Stromal cell of bone marrow (primary cell): ENCODE results near the gene VWF.

Experiments
- DNase-seq: peaks from one replicate; pipeline ENCODE4 v3.0.0-alpha.2; 2012; ENCODE audit warnings: low read depth

VWF gene

DNA sequence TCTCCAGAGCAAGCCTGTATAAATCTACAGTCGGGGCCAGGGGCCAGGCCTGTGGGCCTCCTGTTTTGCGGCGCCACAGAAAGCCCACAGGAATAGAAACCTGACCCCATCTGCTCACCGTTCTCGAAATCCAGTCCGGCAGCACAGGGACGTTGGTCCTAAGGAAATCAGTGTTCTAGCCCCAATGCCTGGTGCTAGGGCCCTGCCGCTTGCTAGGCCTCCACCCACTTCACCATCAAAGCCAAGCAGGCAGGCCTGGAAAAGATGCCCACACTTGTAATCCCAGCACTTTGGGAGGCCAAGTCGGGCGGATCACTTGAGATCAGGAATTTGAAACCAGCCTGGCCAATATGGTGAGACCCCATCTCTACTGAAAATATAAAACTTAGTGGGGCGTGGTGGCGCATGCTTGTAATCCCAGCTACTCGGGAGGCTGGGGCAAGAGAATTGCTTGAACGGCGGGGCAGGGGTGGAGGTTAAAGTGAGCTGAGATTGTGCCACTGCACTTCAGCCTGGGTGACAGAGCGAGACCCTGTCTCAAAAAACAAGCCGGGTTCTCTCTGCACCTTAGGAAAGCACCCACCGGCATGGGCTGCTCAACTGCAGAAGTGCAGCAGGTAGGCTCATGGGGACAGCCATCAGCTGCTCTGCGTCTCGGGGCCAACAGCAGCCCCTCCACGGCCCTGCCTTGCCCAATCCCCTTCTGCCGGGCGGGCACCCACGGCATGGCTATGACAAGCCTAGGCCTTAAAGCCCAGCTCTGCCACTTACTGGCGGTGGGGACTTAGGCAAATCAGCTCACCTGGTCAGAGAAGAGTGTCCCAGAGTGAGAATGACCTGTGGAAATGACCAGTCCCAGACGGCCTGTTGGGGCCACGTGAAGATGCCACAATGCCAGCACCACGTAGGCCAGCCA, 47.4 kb downstream of the VWF start:
- no peak for DNase-seq

DNA sequence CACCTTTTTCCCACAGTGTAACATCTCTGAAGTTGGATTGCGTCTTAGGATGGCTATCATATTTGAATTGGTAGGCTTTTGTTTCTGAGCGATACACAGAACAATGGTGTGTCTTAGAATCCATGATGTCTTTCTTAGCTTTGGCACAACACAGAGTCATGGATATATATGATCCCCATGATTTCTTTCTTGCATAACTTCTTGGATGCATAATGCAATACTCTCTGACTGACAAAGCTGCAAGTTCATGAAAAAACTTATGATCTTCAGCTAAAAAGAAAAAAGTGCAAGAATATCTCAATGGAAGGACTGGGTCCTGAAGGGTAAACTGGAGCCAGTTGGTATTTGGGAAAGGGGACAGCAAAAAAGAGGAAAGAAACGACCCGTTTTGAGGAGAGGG, 48.1 kb downstream of the VWF start:
- no peak for DNase-seq

DNA sequence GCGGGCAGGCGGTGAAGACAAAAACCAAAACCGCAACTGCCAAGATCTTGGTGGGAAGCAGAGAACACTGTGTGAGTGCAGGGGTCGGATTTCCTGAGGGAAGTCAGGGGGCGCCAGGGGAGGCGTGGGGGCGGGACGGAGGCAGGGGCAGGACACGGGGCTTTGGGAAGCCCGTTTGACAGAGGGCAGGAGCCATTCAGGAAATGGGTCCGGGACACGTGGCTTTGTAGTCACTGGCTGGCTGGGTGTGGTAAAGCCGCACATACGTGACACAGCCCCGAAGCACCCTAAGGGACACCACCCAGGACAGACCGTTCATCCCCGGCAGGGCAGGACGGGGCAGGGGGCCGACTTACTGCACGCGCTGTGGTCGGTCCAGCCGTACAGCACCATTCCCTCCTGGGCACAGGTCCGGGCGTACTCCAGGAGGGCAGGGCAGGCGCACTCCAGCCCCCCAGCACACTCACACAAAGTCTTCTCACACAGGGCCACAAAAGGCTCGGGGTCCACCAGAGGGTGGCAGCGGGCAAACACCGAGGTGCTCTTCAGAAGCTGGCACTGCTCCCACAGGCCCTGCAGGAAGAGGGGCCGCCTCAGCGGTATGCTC, 49.4 kb downstream of the VWF start:
- no peak for DNase-seq

DNA sequence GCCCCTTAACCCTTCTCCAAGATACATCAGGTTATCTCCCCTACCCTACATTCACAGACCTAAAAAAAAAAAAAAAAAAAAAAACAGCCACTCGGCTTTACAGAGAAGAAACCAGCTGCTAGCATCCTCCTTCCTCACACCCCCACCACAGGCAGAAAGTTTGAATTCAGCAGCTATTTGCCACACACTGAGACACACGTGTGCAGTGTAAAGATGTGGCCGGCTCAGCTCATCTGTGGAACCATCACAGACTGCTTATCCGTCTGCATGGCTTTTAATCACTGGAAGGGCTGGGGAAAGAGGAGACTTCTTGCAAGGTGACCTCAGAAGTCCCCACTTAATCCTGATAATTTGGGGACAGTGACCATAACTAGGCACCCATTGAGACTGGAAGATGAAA, 50.0 kb downstream of the VWF start:
- no peak for DNase-seq

DNA sequence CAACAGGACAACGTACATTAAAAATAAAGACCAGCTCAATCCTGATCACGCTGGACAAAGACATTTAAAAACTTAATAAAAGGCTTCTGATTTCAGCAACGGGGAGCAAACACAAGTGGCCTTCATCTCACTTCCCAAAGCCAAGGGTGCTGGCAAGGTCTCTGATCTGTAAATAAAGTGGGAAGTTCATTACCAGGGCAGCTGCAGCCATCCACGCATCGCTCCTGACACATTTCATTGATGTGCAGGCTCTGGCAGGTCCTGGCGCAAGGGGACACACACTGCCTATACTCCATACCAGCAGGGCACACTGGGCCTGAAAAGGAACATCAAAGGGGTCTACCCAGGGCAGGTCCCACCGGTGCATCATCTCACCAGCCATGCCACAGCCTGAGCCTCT, 51.0 kb downstream of the VWF start:
- no peak for DNase-seq

DNA sequence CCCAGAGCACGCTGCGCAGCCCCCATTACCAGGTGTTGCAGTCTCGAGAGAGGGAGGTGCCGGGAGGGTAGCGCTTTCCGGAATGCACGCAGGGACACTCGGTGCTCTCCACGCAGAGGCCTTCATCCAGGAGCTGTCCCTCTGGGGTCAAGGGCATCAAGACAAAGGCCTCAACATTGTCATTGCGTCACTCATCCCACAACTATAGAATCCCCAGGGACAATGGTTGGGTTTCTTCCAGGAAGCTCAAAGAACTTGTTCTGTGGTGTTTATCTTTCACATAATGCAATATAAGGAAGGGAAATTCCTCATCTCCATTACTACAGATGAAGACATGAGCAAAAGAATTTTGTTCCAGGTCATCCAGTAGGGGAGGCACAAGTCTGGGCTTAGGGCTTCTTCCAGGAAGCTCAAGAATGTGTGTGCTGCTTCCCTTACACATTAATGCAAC, 52.1 kb downstream of the VWF start:
- DNase-seq, result no peak

DNA sequence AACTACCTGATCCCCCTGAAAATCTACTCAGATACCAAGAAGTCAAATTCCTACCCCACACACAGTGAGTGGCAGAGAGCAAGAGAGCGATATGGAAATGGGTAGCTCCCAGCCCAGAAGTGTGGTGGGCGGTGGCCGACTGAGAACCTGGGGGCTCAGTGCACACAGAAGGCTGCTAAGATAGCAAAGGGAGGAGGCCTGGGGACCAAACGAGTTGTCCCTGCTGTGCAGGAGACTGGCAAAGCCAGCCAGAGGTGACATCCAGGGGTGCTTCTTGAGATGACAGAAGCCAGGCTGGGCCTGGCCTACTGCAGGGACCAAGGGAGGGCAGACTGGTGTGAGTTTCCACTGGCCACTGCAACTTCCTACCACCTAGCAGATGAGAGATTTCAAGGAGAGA, 52.9 kb downstream of the VWF start:
- DNase-seq, result no peak

DNA sequence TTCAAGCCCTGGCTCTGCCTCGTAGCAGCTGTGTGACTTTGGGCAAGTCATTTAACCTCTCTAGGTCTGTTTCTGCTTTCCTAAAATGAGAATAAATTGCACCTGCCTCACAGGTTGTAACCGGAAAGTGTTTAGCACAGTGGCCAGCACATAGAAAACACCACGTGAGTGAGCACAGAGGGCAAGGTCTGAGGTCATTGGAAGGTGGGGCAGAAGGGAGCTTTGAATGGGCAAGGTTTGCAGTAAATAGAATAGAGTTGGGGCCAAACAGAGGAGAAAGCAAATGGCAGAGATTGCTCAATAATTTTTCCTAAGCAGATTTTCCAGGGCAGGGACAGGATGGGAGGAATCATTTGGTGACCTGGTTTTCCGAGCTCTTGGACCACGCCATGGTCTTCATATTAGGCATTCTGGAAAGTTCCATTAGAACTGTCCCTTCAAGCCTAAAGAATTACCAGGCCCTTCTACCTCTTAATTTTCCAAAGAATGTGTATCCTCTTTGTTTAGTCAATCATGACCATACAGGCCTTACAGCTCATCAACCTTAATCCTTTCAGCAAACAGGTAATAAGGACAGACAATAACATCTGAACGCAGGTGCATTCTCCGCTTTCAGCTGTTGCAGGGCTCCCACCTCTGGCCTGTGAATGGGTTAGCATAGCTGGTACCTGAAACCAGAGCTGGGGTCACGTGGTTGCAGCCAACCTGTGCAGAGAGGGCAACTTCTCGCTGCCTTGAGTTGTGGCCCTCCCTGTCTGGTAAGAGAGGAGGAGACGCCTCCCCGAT, 53.8 kb downstream of the VWF start:
- no peak for DNase-seq

DNA sequence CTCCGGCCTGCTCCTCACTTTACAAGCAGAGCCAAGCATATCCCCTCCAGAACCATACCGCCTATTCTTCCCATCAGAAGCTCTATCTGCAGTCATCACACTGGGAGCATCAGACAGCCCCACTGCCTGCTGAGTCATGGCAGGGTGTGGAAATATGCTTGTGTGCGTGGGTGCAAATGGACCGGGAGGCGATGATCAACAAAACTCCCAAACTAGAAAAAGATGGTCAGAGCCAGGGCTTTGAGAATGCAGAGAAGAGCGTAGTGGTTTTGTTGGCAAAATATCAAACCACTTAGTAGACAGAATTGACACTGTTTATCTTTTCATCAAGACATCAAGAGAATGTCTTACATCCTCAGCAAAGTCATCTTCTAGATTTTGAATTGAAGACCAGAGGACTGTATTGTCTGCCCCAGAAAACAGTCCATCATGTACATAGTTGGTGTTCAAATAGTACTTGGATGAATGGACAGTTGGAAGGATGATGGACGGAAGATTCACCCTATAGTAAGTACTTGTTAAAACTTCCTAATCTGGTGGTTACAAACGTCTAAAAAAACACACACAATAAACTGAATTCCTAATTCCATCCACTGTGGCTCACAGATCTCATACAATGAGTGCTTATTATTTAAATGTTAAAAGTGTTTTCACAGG, 54.9 kb downstream of the VWF start:
- DNase-seq, result peak; percentile 91

DNA sequence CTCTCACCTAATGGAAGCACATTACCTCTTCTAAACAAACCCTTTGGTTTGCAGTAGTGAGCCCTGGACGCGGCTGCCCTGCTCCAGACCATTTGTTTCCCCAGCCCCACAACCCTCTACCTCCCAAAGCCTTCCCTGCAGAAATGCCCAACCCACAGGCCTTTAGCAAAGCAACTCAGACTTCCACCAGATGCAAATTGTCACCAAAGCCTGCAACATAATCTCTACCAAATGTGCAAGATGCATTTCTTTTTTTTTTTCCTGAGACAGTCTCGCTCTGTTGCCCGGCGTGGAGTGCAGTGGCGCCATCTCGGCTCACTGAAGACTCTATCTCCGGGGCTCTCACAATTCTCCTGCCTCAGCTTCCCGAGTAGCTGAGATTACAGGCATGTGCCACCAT, 56.2 kb downstream of the VWF start:
- DNase-seq, result no peak

DNA sequence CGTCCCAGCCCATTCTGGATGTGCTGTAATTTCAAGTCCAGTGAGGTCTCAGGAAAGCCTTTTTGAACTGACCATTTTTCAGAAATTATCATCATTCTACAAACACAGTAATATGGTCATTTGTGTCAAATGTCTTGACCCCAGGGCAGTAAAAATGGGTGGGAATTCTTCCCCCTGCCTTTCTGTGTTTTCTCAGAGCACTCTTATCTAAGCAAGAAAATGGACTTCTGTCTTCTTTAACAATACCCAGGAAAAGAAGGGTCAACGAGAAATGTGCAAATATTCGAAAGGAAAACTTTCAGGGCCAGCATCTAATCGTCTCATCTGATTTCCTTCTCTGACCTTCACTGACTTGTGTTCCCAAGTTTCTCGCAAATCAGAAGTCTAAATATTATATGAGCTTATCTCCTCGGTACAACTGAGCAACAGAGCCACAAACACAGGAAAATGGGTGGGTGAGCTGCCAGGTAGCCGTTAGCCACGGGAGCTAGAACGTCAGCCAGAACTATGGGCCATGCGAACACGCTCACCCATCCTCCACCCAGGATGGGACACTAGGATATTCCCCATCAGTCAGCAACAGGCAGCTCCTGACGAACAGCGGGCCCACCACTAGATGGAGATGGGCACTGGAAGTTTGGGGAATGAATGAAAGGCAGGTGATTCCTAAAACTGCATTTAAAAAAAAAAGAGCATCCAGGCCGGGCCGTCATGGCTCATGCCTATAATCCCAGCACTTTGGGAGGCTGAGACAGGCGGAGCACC, 57.1 kb downstream of the VWF start:
- no peak for DNase-seq

DNA sequence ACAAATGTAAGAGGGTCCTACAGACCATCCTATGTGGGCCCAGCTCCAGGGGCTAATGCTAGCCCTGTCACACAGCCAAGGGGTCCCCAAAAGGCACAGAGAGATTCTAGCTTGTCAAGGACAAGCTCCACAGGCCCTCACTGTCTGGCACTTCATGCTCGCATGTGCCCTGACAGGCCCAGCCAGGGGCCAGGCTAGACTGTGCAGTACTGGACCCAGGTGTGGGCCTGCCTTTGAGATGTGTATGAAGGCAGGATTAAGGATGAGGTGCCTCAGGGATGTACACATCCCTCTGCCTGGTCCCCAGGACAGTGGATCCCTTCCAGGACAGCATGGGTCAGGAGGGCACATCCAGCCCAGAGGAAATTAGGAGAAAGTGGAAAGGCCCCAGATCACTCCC, 57.8 kb downstream of the VWF start:
- no peak for DNase-seq

DNA sequence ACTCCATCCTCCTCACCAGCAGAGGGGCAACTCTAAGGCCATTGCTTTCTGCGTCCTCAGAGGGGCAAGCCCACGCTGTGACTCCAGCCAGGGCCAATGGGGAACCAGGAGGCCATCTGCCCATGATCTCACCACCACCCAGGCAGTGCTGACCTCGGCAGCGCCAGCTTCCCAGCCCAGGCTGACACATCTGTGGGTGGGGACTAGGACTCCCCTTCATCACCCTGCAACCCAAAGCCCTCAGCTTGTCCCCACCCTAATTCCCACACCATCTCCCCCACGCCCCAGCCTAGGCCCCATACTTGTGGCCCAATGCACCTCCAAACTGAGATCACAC, 58.6 kb downstream of the VWF start:
- no peak for DNase-seq

DNA sequence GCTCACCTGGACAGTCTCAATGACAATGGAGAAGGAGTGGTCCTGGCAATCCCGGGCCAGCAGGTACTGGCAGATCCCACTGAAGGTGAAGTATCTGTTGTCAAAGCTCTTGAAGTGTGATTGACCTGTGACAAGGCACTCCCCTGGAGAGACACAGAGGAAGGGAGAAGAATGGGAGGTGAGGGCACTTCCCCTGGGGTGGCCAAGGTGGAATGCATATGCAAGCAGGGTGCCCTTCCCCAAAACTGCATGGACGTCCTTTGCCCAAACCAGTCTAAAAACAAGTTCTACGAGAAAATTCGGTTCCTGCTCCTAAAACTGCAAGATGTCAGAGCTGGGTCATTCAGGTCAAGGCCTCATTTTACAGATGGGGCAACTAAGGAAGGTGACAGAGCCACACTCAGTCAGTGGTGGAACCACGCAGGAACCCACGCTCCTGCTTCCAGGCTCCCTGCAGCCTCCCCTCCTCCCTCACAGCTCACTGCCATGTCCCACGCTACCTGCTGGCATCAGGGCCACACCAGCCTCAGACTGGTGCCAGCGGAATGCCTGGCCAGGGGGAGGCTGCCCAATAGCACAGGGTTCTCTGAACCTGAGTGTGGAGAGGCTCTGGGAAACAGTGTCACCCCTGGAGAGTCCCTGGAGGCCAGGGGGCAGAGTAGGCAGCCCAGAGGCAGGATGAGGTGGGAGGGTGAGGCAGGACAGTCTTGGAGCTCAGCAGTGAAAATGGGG, 59.2 kb downstream of the VWF start:
- no peak for DNase-seq

DNA sequence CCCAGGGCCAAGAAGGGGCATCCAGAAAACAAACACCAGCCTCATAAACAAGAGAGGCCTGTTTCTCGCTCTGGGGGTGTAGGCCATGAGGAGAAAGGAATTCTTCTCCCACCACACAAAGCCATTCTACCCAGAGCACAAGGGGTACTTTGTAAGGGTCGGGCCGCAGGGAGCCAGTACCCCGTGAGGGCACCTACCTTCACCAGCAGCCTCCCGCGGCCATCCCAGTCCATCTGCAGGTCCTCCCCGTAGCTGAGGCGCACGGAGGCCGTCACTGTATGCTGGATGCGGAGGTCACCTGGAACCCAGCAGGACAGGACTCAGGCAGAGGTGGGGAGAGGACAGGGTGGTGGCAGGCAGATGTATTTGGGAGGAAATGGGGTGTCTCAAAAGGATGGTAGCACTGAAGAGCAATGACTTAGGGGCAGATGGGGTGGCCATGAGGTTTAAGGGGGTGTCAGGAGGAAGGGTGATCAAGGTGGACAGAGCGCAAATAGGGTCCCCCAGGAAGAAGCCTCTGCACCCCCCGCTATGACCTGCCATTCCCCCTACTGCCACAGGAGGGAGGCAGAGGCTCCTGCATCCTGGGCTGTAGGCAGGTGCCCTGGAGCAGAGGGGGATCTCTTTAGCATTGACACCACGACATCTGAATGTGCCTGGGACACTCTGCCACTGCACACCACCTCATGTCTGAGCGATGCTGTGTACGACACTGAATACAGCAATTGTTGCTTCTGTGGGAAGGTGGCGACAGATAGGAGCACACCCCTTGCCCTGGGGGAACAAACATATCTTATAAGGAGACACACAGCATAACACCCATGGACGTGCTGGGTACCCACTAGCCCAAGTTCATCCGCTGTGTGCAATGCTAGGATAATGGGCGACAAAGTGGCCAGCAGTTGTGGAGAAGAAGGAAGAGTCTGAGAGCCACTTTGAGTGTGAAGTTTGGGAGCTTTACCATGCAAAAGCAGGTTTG, 61.4 kb downstream of the VWF start:
- DNase-seq, result no peak

DNA sequence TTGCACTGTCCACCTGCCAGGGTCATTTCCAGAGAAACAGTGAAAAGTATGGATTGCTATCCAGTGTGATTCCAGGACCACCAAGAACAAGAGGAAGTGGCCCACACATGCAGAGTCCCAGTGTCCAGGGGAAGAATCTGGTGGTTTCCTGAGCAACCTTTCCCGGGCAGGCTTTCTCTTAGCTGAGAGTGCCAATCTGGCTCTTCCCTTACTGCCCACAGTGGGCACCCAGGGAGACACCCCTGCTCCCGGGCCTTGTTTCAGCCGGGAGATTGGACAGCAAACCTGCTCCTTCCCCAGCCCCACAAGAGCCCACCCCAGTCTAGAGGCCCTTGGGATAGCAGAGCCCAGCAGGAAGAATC, 62.1 kb downstream of the VWF start:
- DNase-seq, result no peak

DNA sequence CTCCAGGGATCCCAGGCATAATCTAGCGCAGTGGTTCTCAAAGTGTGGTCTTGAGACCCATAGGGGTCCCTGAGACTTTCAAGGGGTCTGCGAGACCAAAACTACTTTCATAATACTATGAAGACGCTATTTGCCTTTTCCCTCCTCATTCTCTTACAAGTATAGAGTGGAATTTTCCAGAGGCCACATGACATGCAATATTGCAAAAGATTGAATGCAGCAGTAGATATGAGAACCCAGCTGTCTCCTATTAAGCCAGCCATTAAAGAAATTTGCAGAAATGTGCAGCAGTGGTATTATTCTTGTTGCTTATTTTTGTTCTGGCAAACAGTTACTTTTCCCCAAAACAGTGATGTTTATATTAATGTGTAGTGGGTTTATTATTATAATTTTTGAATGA, 62.8 kb downstream of the VWF start:
- DNase-seq, result no peak

DNA sequence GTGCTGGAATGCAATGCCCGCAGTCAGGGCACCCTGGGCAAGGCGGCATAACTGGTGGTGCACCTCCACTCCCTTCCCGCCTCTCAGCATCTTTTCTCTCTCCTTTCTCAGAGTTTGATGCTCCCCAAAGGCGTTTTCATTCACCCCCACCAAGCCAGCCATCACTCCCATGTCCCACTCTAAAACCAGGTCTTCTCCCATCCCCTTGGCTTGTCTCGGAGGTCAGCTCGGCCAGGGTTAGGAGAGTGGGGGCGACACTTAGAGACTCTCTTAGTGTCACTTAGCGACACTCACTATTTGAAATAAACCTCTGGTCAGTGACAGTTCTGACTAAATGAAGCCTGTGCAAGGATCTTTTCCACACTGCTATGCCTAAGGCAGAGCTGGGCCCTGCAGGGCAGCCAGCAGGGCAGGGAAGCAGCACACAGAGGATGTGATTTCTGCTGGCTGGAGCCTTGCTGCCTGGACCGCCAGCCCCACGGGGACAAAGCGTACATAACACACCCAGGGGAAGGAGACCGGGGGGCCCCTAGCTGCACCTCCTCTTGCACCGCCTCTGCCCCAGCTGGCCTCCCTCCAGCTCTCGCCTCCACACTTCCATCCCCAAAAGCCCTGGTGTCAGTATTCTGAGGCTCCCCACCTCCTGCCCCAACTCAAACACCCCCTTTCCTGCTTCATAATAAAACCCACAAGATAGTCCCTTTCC, 64.5 kb downstream of the VWF start:
- no peak for DNase-seq

DNA sequence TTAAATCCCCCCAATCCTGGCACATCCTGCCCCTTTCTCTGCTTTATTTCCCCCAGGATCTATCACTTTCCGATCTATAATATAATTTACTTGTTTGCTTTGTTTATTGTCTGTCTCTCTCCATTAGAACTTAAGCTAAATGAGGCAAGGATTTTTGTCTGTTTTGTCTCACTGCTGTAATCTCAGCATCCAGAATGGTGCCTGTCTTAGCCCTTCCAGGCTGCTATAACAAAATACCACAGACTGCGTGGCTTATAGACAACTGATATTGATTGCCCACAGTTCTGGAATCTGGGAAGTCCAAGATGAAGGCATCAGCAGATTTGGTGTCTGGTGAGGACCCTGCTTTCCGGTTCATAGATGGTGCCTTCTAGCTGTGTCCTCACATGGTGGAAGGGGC, 65.2 kb downstream of the VWF start:
- DNase-seq, result no peak
